ENCODE measurements around the gene IRF7.

IRF7 gene

DNA sequence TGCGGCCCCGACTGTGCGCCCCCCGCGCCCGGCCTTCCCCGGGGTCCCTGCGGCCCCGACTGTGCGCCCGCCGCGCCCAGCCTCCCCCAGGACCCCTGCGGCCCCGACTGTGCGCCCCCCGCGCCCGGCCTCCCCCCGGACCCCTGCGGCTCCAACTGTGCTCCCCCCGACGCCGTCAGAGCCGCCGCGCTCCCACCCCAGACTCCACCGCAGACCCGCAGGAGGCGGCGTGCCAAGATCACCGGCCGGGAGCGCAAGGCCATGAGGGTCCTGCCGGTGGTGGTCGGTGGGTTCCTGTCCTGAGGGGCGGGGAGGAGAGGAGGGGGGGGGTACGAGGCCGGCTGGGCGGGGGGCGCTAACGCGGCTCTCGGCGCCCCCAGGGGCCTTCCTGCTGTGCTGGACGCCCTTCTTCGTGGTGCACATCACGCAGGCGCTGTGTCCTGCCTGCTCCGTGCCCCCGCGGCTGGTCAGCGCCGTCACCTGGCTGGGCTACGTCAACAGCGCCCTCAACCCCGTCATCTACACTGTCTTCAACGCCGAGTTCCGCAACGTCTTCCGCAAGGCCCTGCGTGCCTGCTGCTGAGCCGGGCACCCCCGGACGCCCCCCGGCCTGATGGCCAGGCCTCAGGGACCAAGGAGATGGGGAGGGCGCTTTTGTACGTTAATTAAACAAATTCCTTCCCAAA, 24.4 kb upstream of the IRF7 start:
- DNase-seq: no peak

DNA sequence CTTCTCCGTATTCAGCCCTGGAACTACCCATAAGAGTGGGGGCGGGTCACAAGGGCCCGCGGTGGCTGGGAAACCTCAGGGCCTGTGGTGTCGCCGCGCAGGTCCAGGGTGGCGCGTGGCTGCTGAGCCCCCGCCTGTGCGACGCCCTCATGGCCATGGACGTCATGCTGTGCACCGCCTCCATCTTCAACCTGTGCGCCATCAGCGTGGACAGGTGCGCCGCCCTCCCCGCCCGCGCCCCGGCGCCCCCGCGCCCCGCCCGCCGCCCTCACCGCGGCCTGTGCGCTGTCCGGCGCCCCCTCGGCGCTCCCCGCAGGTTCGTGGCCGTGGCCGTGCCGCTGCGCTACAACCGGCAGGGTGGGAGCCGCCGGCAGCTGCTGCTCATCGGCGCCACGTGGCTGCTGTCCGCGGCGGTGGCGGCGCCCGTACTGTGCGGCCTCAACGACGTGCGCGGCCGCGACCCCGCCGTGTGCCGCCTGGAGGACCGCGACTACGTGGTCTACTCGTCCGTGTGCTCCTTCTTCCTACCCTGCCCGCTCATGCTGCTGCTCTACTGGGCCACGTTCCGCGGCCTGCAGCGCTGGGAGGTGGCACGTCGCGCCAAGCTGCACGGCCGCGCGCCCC, 23.7 kb upstream of the IRF7 start:
- DNase-seq: no peak

DNA sequence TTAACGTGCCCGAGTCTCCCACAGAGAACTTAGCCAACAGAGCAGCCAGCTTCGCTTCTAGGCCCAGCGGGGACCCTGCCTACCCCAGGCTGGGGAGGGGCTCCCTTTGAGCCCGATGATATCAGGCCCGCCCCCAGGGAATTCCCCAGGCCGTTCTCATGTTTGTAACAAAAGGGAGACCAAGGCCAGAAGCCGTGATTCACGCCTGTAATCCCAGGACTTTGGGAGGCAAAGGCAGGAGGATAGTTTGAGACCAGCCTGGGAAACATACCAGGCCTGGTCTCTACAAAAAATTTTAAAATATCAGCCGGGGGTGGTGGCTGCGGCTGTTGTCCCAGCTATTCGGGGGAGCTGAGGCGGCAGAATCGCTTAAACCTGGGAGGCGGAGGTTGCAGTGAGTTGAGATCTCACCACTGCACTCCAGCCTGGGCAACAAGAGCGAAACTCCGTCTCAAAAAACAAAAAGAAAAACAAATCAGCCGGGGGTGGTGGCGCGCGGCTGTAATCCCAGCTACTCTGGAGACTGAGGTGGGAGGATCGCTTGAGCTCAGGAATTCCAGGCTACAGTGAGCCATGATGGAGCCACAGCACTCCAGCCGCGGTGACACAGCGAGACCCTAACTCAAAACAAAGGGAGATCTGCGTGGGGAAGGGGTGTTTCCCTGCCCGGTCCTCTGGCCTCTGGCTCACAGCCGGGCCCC, 23.0 kb upstream of the IRF7 start:
- DNase-seq: no peak

DNA sequence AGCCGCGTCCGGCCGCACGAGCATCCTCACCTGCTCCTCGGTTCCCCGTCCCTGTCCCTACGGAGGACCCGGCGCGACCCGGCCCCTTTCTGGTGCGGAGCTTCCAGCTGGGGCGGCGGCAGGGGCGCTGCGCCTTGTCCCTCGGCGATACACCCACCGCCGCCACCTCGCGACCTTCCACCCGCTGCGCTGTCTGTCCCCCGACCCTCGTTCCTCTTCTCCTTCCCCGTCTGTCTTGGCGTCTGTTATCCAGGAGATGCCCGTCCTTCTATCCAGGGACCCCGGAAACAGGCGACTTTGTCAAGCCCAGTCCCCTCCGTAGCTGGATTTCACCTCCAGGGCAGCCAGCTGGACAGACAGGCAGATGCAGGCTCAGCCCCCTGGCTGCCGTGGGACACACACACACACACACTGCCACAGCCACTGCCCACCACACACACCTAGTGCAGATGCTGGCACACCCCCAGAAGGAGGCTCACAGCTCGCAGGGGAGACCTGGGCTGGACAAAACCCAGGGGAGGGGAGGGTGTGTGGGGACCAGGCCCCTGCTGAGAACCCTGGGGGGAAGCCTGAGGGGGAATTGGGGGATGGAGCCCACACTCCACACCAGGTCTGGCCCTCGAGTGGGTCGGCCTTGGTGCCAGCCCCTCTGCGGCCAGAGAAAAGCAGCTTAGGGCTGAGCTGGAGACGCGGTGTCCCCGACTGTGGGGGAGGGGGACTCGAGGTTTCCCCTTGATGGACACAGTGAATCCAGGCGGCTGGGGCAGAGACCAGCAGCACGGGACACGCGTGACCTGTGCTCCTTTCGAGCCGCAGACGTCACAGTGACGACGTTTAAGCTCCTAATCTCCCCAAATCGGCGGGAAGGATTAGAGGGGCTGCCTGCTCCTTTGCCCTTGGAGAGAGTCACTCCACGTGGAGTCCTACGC, 22.1 kb upstream of the IRF7 start:
- DNase-seq: no peak

DNA sequence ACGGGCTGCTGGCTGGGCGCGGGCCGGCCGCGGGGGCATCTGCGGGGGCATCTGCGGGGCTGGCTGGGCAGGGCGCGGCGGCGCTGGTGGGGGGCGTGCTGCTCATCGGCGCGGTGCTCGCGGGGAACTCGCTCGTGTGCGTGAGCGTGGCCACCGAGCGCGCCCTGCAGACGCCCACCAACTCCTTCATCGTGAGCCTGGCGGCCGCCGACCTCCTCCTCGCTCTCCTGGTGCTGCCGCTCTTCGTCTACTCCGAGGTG, 21.5 kb upstream of the IRF7 start:
- no peak for DNase-seq

DNA sequence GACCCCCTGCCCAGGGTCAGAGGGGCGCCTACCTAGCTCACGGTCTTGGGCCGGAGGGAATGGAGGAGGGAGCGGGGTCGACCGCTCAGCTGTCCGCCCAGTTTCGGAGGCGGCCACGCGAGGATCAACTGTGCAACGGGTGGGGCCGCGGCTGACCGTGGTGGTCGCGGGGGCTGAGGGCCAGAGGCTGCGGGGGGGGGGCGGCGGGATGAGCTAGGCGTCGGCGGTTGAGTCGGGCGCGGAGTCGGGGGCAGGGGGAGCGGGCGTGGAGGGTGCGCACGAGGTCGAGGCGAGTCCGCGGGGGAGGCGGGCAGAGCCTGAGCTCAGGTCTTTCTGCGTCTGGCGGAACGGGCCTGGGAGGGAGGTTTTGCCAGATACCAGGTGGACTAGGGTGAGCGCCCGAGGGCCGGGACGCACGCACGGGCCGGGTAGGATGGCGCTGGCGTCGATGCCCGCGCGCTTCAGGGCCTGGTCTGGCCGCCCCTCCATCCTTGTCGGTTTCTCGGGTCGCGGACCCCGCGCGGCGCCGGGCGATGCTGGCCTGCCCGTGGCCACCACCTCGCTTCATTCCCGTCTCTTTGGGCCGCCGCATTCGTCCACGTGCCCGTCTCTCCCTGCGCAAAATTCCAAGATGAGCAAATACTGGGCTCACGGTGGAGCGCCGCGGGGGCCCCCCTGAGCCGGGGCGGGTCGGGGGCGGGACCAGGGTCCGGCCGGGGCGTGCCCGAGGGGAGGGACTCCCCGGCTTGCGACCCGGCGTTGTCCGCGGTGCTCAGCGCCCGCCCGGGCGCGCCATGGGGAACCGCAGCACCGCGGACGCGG, 21.0 kb upstream of the IRF7 start, which contains the start of gene DRD4:
Gene DRD4 (plus strand): TSS at position 759 of the 822 bp plus-strand sequence. CDS start 36 bp downstream, at position 795.
- DNase-seq: no peak

DNA sequence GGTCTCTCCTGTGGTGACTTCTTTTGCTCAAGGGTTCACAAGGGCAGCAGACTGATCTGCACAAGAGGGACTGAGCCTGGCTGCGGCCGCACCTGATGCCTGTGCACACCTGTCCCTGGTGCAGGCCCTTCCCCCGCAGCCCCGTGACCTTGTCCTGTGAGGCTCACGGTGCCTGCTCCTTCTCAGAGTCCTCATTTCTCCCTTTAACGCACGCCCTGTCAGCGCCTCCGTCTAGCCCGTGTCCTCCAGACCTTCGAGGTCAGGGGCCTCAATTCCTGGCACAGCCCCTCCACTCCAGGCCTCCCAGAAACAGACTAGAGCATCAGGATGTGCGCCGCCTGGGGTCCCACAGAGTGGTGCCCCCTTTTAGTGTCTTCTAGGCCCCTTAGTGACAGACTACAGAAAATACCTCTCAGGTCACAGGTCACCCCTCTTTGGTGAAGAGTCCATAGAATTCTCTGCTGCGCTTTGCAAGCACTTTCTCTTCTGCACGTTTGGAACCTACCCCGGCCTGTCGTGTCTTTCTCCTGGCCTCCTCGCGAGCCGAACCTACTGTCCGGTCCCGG, 20.3 kb upstream of the IRF7 start:
- no peak for DNase-seq

DNA sequence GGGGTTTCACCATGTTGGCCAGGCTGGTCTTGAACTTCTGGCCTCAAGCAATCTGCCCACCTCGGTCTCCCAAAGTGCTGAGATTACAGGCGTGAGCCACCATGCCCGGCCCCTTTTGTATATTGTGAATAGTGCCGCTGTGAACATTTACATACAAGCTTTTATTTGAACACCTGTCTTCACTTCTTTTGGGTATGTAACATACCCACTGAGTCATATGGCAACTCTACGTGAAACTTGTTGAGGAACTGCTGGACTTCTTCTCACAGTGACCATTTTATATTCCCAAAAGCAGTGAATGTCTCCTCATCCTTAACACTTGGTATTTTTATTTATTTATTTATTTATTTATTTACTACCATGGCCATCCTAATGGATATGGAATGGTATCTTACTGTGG, 15.1 kb upstream of the IRF7 start:
- no peak for DNase-seq

DNA sequence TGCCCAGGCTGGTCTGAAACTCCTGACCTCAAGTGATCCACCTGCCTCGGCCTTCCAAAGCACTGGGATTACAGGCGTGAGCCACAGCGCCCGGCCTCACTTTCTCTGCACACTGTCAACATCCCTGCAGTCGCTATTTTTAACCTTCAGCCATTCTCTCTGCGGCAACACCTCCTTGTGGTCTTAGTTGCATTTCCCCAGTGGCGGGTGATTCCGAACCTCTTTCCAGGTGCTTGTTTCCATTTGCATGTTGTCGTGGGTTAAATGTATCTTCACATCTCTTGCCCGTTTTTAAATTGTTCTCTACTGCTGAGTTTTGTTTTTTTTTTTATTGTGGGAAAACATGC, 13.5 kb upstream of the IRF7 start:
- DNase-seq: no peak

DNA sequence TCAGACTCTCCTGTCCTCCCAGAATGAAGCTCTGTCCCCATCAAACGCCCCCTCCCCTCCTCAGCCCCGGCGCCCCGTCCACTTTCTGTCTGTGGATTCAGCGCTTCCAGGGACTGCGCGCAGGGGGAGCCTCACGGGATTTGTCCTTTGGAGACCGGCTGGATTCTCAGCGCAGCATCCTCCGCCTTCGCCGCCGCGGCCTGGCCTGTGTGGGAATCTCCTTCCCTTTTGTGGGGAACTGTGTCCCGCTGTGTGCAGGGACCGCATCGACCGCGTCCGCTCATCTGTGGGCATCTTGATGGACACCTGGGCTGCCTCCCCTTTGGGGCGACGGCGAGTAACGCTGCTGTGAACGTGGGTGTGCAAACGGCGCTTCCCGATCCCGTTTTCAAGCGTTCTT, 12.3 kb upstream of the IRF7 start:
- no peak for DNase-seq

DNA sequence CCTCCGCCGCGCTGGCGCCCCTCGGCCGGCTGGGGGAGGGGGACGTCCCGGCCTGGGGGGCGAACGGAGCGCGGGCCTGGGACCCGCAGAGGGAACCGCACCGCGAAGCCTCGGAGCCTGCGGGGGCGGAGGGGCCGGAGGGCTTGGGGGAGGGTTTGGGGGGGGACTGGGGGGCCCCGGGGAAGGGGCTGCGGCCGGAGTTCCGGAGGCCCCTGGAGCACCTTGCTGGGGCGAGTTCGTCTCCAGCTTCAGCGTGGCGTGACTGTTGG, 11.5 kb upstream of the IRF7 start:
- DNase-seq: no peak

DNA sequence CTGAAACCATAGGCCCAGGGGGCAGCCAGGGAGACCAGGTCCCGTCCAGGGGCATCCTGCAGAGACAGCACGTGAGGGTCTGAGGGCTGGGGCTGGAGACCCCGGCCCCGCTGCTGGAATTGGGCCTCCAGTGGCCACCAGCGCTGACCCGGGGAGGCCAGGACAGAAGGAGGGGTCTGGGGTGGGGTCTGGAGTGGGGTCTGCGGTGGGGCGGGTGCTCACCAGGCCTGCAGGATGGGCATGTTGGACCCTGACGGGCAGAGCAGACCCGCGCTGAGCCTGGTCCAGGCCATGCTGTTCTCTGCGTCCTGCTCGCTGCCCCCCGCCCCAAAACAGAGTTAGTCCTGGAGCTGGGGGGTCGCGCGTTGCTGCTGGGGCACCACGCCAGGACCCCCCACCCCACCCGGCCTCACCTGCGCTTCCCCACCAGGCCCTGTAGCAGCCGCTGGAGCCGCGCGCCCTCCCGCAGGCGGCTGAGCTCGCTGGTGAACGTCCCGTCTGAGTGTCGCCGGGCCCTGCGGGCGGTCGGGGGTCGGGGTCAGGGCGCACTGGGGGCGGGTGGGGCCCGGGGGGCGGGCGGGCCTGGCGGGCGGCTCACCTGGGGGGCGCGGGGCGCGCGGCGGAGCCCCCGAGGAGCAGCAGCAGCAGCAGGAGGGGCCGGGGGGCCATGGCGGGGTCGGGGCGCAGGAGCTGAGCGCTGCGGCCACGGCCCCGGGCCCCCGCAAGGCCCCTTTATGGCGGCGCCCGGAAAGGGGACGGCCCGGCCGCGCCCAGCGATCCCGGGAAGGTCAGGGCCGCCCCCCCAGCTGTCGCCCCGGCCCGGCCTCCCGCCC, 10.9 kb upstream of the IRF7 start, which contains the start of gene SCT:
Gene SCT (minus strand): TSS at position 707 of the 833 bp plus-strand sequence. CDS start 38 bp downstream, at position 669.
- DNase-seq: no peak

DNA sequence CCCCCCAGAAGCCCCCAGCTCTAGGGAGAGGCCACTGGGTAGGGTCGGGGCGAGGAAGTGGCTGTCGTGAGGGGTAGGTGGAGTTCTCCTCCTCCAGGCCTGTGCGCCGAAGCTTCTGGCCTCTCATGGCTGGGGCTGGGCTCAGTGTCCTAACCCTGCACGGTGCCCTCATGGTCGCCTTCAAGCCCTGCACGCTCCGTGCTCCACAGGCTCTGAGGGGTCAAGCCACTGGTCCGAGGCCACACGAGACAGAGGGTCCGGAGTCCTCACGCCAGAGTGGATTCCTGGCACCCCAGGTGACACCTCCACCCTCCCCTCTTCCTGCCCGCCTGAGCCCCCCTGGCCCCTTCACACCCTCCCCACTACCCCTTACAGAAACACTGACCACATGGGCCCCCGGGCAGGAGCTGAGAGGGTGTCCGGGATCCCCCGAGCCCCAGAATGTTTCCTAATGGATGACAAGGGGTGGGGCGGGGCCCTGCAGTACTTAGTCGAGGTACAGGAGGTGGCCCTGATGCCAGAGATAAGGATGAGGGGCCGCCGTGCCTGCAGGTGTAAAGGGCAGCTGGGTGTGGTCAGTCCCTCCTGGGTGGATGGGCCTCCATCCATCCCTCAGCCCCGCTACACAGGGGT, 10.0 kb upstream of the IRF7 start:
- DNase-seq: no peak

DNA sequence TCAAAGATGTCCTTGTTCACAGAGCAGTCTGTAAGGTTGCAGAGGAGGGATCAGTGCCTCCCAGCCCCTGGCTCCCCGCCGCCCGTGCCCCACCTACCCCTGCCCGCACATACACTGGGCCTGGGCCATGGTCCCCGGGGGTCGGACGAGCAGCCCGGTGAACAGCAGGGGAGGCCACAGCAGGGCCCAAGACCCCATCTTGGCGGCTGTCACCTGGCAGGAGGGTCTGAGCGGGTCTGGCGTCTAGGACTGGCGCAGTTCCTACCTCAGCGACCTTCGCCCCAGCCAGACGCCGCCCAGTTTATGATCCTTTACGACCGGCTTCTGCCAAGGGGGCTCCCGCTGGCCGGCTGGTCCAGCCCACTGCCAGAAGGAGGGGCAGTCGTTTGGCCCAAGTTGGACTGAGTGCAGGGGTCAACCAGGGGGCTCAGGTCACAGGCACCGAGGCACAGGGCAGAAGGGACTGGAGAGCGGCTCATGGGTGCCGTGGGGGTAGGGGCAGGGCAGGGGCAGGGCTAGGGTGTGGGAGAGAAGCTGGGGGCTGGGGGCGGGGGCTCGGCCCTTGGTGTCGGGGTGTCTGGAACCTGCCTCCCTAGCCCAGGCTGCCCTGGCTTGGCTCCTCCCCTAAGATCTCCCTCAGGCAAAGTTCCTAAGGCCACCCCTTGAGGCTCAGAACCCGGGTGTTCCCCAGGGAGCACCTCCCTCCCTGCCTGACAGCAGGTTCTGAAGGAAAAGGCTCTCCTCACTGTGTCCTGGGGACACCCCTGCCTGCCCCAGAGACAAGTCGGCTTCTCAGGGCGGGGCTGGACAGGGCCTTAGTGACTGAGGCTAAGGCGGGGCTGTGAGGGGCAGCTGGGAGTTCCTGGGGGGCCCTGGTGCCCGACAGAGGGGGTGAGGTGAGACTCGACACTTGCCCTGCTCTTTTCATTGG, 9.2 kb upstream of the IRF7 start, which contains the start of gene CDHR5:
Gene CDHR5 (minus strand): TSS at position 251 of the 931 bp plus-strand sequence. CDS start 53 bp downstream, at position 198.
- DNase-seq: no peak

DNA sequence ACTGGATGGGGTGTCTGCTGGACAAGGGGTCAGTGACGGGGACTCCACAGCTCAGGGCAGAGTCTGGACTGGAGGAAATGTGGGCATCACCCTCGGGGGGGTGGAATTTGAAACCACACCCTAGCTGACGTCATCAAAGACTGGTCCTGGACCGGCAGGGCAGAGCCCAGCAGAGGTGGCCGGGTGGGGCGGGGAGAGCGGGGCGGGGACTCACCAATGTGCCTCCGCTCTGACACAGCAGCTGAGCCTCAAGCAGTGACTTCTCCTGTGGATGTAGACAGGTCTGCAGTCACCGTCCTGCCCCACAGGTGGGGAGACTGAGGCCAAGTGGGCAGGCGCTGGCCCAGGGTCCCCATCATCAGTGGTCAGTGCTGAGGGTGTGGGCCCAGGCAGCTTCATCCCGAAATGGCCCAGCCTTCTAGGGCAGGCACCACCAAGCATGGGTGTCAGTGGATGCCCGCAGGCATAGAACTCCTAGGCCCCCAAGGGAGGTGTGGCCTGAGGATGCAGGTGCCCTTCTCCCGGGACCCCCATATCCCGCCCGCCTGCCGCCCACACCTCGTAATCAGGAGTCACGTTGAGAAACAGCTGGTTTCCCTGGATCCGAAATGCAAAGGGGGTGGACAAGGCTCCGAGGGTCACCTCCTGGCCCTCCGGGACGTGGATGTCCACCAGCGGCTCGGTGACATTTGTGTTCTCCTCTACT, 8.4 kb upstream of the IRF7 start:
- no peak for DNase-seq

DNA sequence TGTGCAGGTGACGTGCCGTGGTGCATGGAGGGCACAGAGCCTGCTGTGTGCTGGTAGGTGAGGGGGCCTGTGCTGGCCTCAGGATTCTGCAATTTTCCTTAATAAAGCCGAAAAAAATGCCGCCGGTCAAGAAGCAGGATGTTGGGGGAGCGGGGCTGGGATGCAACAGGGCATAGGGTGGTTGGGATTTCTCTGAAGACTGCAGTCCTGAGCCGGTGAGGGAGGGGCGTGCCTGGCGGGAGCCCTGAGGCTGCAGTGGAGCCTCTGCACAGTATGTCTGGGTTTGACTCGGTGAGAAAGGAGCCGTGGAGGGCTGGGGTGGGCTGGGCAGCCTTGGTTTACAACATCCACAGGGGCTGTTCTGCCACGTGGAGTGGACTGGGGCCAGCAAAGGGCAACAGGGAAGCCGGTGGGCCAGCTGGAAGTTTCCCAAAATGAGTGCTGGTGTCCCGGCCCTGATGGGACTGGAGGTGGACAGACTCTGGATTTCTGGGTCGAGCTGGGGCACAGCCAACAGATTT, 7.7 kb upstream of the IRF7 start:
- no peak for DNase-seq

DNA sequence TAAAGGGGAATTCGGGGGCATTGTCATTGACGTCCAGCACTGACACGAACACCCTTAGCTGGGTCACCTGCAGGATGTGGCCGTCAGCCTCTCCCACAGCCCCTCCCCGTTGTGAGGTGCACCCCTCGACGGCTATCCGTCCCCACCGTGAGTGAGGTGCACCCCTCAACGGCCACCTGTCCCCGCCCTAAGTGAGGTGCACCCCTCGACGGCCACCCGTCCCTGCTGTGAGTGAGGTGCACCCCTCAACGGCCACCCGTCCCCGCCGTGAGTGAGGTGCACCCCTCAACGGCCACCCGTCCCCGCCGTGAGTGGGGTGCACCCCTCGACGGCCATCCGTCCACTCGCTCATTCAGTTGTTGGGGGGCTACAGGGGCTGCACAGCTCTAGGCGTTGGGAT, 6.1 kb upstream of the IRF7 start:
- no peak for DNase-seq

DNA sequence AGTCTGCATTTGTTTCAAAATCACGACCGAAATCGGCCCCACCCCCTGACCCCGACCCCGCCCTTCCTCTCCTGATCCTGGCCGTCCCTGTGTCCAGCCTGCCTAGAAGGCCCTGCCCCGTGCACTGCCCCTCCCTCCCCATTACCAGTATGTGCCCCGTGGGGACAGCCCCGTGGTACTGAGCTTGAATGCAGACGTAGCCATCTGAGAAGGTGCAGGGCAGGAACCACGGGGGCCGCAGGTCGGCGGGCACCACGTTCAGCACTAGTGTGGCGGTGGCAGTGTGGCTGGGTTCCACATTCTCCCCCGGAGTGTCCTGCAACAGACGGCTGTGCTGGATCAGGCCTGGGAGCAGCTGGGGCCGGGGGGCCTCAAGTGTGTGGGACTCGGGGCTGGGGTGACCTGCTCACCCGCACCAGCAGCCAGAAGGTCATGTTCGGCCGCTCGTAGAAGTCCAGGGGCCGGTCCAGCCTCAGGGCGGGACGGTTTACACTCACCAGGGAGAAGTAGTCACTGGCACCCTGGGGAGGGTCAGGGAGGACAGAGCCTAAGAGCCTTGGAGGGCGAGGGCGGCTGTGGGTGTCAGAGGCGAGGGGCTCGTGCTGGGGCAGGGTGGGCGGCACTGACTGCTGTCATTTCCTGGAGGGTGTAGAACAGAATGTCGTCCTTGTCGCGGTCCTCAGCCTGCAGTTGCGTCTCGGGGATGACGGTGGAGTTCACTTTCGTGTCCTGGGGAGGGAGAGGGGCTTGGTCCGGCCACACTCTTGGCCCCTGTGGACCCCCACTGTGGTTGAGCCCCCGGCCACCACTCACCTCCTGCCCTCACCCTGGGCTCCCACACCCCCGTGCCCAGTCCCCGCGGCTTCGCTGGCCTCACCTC, 5.4 kb upstream of the IRF7 start:
- DNase-seq: no peak
